Fibroblast of skin of left biceps (primary cell): ENCODE measurements around the gene DNAAF5.
A peak's percentile ranks its signal among the peaks of the same experiment; 100 is the strongest.
"Not testable (repeated sequence)": the region's sequence is repeated elsewhere in the genome, so short reads cannot be mapped to it uniquely, and the experiment has no call there.

ENCODE experiments used
- DNase-seq, 2 experiments: peaks; one replicate each; pipeline ENCODE4 v3.0.0-alpha.2; 2013; ENCODE audit warnings: low read depth in 2 of 2

Gene DNAAF5

GRCh38 chr7:781936-782529, 55.5 kb downstream of the DNAAF5 start:
- DNase-seq, result no peak

GRCh38 chr7:782718-783449, 56.4 kb downstream of the DNAAF5 start:
- DNase-seq, result no peak

GRCh38 chr7:783556-784490, 57.3 kb downstream of the DNAAF5 start:
- no peak for DNase-seq

GRCh38 chr7:784971-785370, 58.5 kb downstream of the DNAAF5 start:
- no peak for DNase-seq

- DNase-seq, result no peak
These were observed 58.9 kb downstream of the DNAAF5 start for GRCh38 chr7:785416-785815.

- DNase-seq, result peak; percentile 13 to 16
These were observed 60.2 kb downstream of the DNAAF5 start for GRCh38 chr7:786472-787255.

- no peak for DNase-seq
These were observed 61.1 kb downstream of the DNAAF5 start for GRCh38 chr7:787332-788240.

GRCh38 chr7:791519-791918, 65.0 kb downstream of the DNAAF5 start:
- DNase-seq, result no peak

- no peak for DNase-seq
These were observed 67.7 kb downstream of the DNAAF5 start for GRCh38 chr7:794207-794606.

- no peak for DNase-seq
These were observed 68.3 kb downstream of the DNAAF5 start for GRCh38 chr7:794671-795329.

GRCh38 chr7:796434-797169, 70.1 kb downstream of the DNAAF5 start:
- not testable (repeated sequence) for DNase-seq

GRCh38 chr7:798921-799470, 72.5 kb downstream of the DNAAF5 start:
- DNase-seq, result no peak

- DNase-seq, result no peak
These were observed 74.2 kb downstream of the DNAAF5 start for GRCh38 chr7:800692-801091.

GRCh38 chr7:801351-801750, 74.9 kb downstream of the DNAAF5 start:
- DNase-seq, result not testable (repeated sequence)

- DNase-seq, result no peak
These were observed 75.5 kb downstream of the DNAAF5 start for GRCh38 chr7:801940-802381.

GRCh38 chr7:802500-803242, 76.2 kb downstream of the DNAAF5 start:
- no peak for DNase-seq

GRCh38 chr7:803243-803635, 76.7 kb downstream of the DNAAF5 start:
- DNase-seq, result no peak

GRCh38 chr7:803796-804195, 77.3 kb downstream of the DNAAF5 start:
- DNase-seq, result not testable (repeated sequence)
